Activated CD4-positive, alpha-beta T cell treated with anti-CD3 and anti-CD28 coated beads for 36 hours (primary cell): ENCODE data around the gene DSCAML1. TPM values are rescaled to one million over a fixed set of nuclear protein-coding genes. Genes with fewer than 3 reads are reported as not detected.

Source experiments
- ATAC-seq: fragments of 200-7000 bp; cut with Tn5 transposase; one replicate; pipeline ENCODE4 v1.10.0; 2021; ENCODE audit warnings: mild to moderate bottlenecking, moderate library complexity
- CTCF ChIA-PET: fragments of 350-600 bp; sonication (Branson Sonifier 250); formaldehyde crosslinking; loops from one replicate; lab custom pipeline; 2021; ENCODE audit warnings: antibody characterized with exemption; lab: Charles Lee
- POLR2A ChIA-PET: fragments of 350-600 bp; sonication (Branson Sonifier 250); formaldehyde crosslinking; loops from one replicate; lab custom pipeline; 2021; ENCODE audit warnings: antibody characterized with exemption, inconsistent platforms; lab: Charles Lee
- DNase-seq: peaks from one replicate; pipeline ENCODE4 v3.0.0-alpha.2; 2020
- H3K27ac Mint-ChIP-seq: one replicate; pipeline ENCODE4 v1.8.0; 2021; ENCODE audit warnings: mixed read lengths
- H3K27me3 Mint-ChIP-seq: one replicate; pipeline ENCODE4 v1.8.0; 2021; ENCODE audit warnings: mixed read lengths
- H3K36me3 Mint-ChIP-seq: one replicate; pipeline ENCODE4 v1.8.0; 2021; ENCODE audit warnings: low read depth, mixed read lengths
- H3K4me1 Mint-ChIP-seq: one replicate; pipeline ENCODE4 v1.8.0; 2021; ENCODE audit warnings: mixed read lengths
- H3K4me3 Mint-ChIP-seq: one replicate; pipeline ENCODE4 v1.8.0; 2021; ENCODE audit warnings: mild to moderate bottlenecking, moderate library complexity, mixed read lengths
- H3K9me3 Mint-ChIP-seq: one replicate; pipeline ENCODE4 v1.8.0; 2021; ENCODE audit warnings: low read depth, mixed read lengths
- intact Hi-C, 2 experiments: fragments of 100-400 bp; cut with DNase I in 1 of 2; cut with micrococcal nuclease in 1 of 2; formaldehyde crosslinking; loops; one replicate each; pipeline versions ENCODE4 v1.14.2 to v1.15.1; 2022 to 2024; cut with DNase I, micrococcal nuclease
- total RNA-seq, 2 experiments: library from RNA; stranded (reverse); gene quantifications; one replicate each; pipeline ENCODE4 v1.2.3, GENCODE V29; 2021

The DSCAML1 gene
- total RNA-seq, 2 experiments from 2014 or later, result 0.05 to 0.67 TPM

GRCh38 chr11:117549417-117549816 lies 247.6 kb downstream of the DSCAML1 start:
- ChIA-PET CTCF (interaction anchor here (0.6 to 0.8 kb wide), 3 partner anchors 50 to 160 kb away, joined by 3 to 5 read pairs (median 3); no protein-coding TSS in a partner anchor), POLR2A (no interaction called here)
- Mint-ChIP-seq H3K27ac (no peak overlapping the region), H3K36me3 (no peaks in the 10 kb centered on the region), H3K27me3 (no peaks in the 10 kb centered on the region), H3K4me3 (no peak overlapping the region), H3K9me3 (no peaks in the 10 kb centered on the region), H3K4me1 (no peaks in the 10 kb centered on the region)
- no peak for DNase-seq
- intact Hi-C loops, result no loop called here
- ATAC-seq, result no peak

GRCh38 chr11:117548876-117549275 lies 248.1 kb downstream of the DSCAML1 start:
- no peak overlapping the region for H3K4me3 Mint-ChIP-seq
- ATAC-seq (no peak), DNase-seq (no peak)
- ChIA-PET CTCF (no interaction called here), POLR2A (interaction anchor here (0.6 kb wide), 1 partner anchor 420 kb away, joined by 4 read pairs; no protein-coding TSS in a partner anchor)
- no peaks in the 10 kb centered on the region for H3K27me3 Mint-ChIP-seq
- intact Hi-C loops, result no loop called here
- no peaks in the 10 kb centered on the region for H3K36me3 Mint-ChIP-seq
- no peaks in the 10 kb centered on the region for H3K4me1 Mint-ChIP-seq
- H3K9me3 Mint-ChIP-seq, result no peaks in the 10 kb centered on the region
- no peak overlapping the region for H3K27ac Mint-ChIP-seq

GRCh38 chr11:117547946-117548345 lies 249.1 kb downstream of the DSCAML1 start:
- H3K27me3 Mint-ChIP-seq, result peaks cover under 1% of the 10 kb centered on the region
- POLR2A ChIA-PET, result no interaction called here
- intact Hi-C loops, result no loop called here
- DNase-seq (no peak), ATAC-seq (no peak)
- H3K36me3 Mint-ChIP-seq, result no peaks in the 10 kb centered on the region
- no peaks in the 10 kb centered on the region for H3K4me1 Mint-ChIP-seq
- no peak overlapping the region for H3K4me3 Mint-ChIP-seq
- no peaks in the 10 kb centered on the region for H3K9me3 Mint-ChIP-seq
- CTCF ChIA-PET, result no interaction called here
- no peak overlapping the region for H3K27ac Mint-ChIP-seq

- CTCF ChIA-PET, result no interaction called here
Measured at GRCh38 chr11:117547195-117547850, 249.7 kb downstream of the DSCAML1 start.

GRCh38 chr11:117546431-117547194 lies 250.4 kb downstream of the DSCAML1 start:
- Mint-ChIP-seq H3K4me3 (no peak overlapping the region), H3K27me3 (peaks cover 2% of the 10 kb centered on the region), H3K9me3 (no peaks in the 10 kb centered on the region), H3K36me3 (no peaks in the 10 kb centered on the region), H3K27ac (no peak overlapping the region), H3K4me1 (no peaks in the 10 kb centered on the region)
- DNase-seq (no peak), ATAC-seq (no peak)
- POLR2A ChIA-PET, result no interaction called here
- CTCF ChIA-PET, result no interaction called here
- intact Hi-C loops, result no loop called here

More at GRCh38 chr11:117547195-117547850, 249.7 kb downstream of the DSCAML1 start:
- DNase-seq (no peak), ATAC-seq (no peak)
- H3K9me3 Mint-ChIP-seq, result no peaks in the 10 kb centered on the region
- POLR2A ChIA-PET, result no interaction called here
- no peak overlapping the region for H3K4me3 Mint-ChIP-seq
- H3K4me1 Mint-ChIP-seq, result no peaks in the 10 kb centered on the region
- H3K36me3 Mint-ChIP-seq, result no peaks in the 10 kb centered on the region
- no peak overlapping the region for H3K27ac Mint-ChIP-seq
- intact Hi-C loops, result no loop called here
- H3K27me3 Mint-ChIP-seq, result peaks cover 2% of the 10 kb centered on the region

- Mint-ChIP-seq H3K27me3 (peaks cover 2% of the 10 kb centered on the region), H3K9me3 (no peaks in the 10 kb centered on the region), H3K36me3 (no peaks in the 10 kb centered on the region), H3K4me3 (no peak overlapping the region), H3K4me1 (no peaks in the 10 kb centered on the region), H3K27ac (no peak overlapping the region)
- no peak for ATAC-seq
- ChIA-PET CTCF (no interaction called here), POLR2A (no interaction called here)
- intact Hi-C loops, result no loop called here
- DNase-seq, result no peak
Measured at GRCh38 chr11:117545706-117546105, 251.3 kb downstream of the DSCAML1 start.

- DNase-seq (no peak), ATAC-seq (no peak)
- ChIA-PET POLR2A (no interaction called here), CTCF (no interaction called here)
- no peak overlapping the region for H3K27ac Mint-ChIP-seq
- intact Hi-C loops, result no loop called here
- H3K9me3 Mint-ChIP-seq, result no peaks in the 10 kb centered on the region
- no peak overlapping the region for H3K4me3 Mint-ChIP-seq
- peaks cover 2% of the 10 kb centered on the region for H3K27me3 Mint-ChIP-seq
- H3K36me3 Mint-ChIP-seq, result no peaks in the 10 kb centered on the region
- no peaks in the 10 kb centered on the region for H3K4me1 Mint-ChIP-seq
Measured at GRCh38 chr11:117544130-117544800, 252.8 kb downstream of the DSCAML1 start.

- Mint-ChIP-seq H3K9me3 (no peaks in the 10 kb centered on the region), H3K4me3 (no peak overlapping the region), H3K36me3 (no peaks in the 10 kb centered on the region), H3K27me3 (peaks cover 2% of the 10 kb centered on the region), H3K27ac (no peak overlapping the region), H3K4me1 (no peaks in the 10 kb centered on the region)
- ATAC-seq (no peak), DNase-seq (no peak)
- ChIA-PET POLR2A (no interaction called here), CTCF (interaction anchor here (0.9 kb wide), 1 partner anchor 10 kb away, joined by 3 read pairs; no protein-coding TSS in a partner anchor)
- intact Hi-C loops, result no loop called here
Measured at GRCh38 chr11:117541211-117541610, 255.8 kb downstream of the DSCAML1 start.

GRCh38 chr11:117538263-117539135 lies 258.5 kb downstream of the DSCAML1 start:
- no peak for ATAC-seq
- Mint-ChIP-seq H3K4me1 (no peaks in the 10 kb centered on the region), H3K9me3 (no peaks in the 10 kb centered on the region), H3K4me3 (no peak overlapping the region), H3K27me3 (peaks cover 2% of the 10 kb centered on the region), H3K27ac (no peak overlapping the region), H3K36me3 (no peaks in the 10 kb centered on the region)
- DNase-seq, result no peak
- ChIA-PET CTCF (no interaction called here), POLR2A (no interaction called here)
- intact Hi-C loops, result no loop called here

- ChIA-PET CTCF (no interaction called here), POLR2A (no interaction called here)
- H3K4me1 Mint-ChIP-seq, result no peaks in the 10 kb centered on the region
- intact Hi-C loops, result no loop called here
- H3K36me3 Mint-ChIP-seq, result no peaks in the 10 kb centered on the region
- H3K27me3 Mint-ChIP-seq, result peaks cover 1% of the 10 kb centered on the region
- H3K27ac Mint-ChIP-seq, result no peak overlapping the region
- ATAC-seq (no peak), DNase-seq (no peak)
- H3K4me3 Mint-ChIP-seq, result no peak overlapping the region
- H3K9me3 Mint-ChIP-seq, result no peaks in the 10 kb centered on the region
Measured at GRCh38 chr11:117535850-117536411, 261.1 kb downstream of the DSCAML1 start.
